CD4-positive, alpha-beta T cell treated with Interferon gamma for 1 hour (primary cell): Measurements from ENCODE around the gene EFNB1.

Experiments used
- DNase-seq: peaks from one replicate; pipeline ENCODE4 v3.0.0-alpha.2; 2020

The EFNB1 gene

GRCh38 chrX:68827848-68828624, 785 bp upstream of the EFNB1 start:
- peak; percentile 71 for DNase-seq

GRCh38 chrX:68829582-68830418, 979 bp downstream of the EFNB1 start:
- no peak for DNase-seq

DNA sequence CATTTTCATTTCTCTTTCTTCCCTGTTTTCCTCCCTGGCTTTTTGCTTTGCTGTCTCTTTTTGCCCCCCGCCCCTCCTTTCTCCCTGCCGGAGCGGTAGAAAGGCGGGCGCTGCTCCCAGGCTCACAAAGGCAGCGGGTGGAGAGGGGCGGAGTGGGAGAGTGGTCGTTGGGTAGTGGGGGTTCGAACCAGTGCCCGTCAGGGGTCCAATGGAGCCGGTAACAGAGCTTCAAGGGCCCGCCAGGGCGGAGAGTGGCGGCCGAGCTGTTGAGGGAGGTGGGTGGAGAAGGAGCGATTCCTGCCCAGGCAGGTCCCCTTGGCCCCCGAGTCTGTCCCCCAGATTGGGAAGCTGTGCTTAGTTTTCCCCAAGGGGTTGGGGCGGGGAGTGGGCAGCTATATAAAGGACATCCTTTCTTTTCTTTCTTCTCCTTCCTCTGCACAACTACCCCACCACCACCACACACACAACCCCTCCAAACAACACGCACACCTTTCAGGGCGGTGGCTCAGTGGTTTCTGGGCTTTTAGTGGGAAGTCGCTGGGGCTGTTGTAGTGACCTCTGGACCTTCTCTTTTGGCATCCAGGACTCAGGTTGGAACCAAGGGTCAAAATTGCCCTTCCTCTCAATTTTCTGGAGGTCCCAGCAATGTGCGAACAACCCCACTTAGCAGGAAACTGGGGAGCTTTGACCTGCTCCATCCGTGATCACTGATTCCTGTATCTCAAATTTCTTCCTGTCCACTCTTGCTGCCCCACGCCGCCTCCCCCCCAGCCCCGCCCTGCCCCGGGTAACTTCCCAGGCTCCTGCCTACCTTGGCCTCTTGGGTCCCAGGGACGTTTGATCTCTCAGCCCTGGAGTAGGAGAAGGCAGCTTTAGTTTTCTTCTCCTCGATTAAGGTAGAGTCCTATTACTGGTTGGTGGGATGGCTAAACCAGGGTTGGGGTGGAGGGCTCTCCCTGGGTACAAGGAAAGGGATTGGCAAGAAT, 1.9 kb downstream of the EFNB1 start:
- no peak for DNase-seq

DNA sequence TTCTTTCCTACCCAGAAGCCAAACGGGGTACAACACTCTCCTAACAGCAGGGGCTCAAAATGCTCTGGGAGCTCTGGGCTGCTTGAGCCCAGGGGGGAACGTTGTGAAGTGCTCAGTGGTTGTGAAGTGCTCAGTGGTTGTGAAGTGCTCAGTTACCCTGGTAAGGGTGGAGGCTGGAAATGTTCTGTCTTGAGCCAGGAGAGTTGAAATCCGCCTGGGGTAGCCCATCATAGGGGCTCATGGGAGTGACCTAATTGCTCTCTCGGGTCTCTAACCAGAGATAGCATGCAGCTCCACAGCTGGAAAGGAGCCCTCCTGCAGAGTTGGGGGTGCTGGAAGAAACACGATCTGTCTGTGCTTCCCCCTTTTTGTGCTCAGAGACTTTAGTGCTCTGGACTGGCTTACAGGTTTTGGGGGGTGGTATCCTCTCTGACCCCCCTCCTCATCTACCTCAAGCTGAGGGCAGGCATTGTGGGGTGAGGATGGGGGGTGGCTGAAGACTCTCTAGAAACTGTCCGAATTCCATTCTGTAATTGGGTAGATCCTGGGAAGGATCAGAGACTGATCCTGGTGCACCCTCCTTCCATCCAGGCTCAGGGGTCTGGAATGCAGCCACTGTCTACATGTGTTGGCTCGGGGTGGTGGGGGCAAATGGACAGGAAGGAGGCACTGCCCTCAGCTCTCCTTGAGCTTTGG, 2.7 kb downstream of the EFNB1 start:
- no peak for DNase-seq

DNA sequence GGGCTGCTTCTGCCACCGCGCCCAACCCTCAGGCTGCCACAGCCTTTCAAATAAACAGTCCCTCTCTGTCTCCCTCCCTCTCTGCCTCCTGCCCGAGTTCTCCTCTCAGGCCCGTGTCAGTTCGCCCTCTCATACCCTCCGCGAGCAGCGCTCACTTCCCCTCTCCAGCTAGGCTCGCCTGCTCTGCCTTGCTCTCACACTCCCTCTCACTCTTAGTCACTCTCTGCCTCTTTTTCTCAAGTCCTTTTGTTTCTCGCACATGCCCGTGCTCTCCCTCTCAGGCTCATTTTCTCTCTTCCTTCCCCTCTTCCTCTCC, 3.2 kb downstream of the EFNB1 start:
- DNase-seq, result peak; percentile 20

- no peak for DNase-seq
Measured at GRCh38 chrX:68832516-68833447, 4.0 kb downstream of the EFNB1 start.

- no peak for DNase-seq
Measured at GRCh38 chrX:68833448-68833805, 4.6 kb downstream of the EFNB1 start.

- no peak for DNase-seq
Measured at GRCh38 chrX:68833855-68834331, 5.1 kb downstream of the EFNB1 start.

DNA sequence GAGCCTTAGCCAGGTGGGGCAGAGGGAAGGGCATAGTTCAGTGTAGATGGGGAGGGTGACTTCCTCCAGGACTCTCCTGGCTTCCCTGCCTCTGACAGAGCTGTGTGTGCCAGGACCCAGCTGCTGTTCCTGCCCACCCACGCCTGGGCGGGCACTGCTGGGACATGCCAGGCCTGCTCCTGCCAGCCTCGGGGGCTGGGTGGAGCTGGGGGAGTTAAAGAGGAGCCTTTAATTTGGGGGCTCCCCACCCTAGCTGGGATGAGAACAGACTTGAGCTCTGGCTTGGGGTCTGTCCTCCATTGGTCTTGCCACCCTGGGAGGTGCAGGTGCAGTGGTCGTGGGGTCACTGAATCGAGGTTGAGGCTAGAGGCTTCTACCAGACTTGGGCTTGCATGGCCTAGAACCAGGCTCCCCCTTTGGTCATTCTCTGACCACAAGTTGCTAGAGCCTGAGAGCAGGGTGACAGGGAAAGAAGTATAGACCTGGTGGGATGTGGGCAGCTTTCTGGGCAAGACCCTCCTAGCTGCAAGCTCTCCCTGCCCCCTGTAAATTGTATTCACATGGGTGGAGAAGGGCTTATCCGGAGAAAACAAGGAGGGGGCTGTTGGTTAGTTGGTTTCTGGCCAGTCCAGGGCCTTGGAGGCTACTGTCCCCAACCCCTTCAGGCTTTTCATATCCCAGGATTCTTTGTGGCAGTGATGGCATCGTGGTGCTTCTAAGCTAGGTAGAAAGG, 5.7 kb downstream of the EFNB1 start:
- DNase-seq, result no peak

DNA sequence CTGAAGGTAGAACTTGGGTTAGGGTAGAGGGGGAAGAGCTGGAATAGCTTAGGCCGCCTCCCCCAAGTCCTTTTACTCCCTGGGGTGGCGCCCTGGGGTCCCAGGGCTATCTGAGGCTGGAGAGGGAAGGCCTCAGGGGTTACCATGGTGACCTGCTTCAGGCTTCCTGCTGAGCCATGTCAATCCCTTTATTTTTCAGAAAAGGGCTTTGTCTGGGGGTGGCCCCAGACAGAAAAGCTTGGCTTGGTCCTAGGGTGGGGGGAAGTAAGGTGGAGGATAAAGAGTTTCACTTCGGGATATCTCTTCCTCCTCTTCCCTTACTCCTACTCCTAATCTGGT, 6.3 kb downstream of the EFNB1 start:
- DNase-seq, result no peak

DNA sequence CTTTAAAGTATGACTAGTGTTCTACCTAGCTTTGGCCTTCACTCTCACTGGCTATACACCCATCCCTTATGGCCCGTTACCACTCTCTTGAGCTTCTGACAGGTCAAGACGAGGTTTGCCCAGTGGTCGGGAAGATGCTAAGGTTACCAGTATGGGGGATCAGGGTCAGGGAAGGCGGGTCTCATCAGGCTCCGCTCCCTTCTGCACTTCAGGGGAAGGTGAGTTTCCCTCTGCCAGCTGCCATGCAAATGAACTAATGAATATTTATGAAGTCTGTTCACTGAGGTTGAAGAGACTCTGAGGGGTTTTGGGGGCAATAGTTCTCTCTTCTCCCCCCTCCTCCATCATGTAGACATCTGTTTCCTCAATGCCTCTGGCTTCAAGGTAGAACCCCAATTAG, 6.6 kb downstream of the EFNB1 start:
- no peak for DNase-seq

DNA sequence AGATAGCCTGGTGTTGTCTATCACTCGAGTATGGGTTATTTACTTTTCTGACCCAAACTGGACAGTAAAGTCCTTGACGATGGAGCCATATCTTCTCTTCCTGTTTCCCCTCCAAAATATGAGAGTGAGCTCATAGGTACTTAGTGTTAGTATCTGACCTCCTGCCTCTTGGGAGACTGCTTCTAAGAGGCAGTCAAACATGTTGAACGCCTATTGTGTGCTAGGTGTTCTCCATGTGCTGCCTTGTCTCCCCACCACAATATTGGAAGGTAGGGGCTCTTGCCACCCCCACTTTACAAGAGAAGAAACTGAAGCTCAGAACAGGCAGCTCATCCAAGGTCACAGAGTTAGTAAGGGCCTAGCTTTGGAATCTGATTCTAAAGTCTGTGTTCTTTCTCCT, 8.3 kb downstream of the EFNB1 start:
- DNase-seq, result no peak

DNA sequence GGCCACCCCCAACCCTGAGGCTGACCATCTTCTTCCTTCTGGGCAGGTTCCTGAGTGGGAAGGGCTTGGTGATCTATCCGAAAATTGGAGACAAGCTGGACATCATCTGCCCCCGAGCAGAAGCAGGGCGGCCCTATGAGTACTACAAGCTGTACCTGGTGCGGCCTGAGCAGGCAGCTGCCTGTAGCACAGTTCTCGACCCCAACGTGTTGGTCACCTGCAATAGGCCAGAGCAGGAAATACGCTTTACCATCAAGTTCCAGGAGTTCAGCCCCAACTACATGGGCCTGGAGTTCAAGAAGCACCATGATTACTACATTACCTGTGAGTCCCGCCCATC, 9.7 kb downstream of the EFNB1 start:
- no peak for DNase-seq

GRCh38 chrX:68839771-68840170, 10.9 kb downstream of the EFNB1 start:
- no peak for DNase-seq

- DNase-seq, result no peak
Measured at GRCh38 chrX:68840256-68840655, 11.4 kb downstream of the EFNB1 start.

GRCh38 chrX:68841251-68842049, 12.6 kb downstream of the EFNB1 start:
- no peak for DNase-seq

DNA sequence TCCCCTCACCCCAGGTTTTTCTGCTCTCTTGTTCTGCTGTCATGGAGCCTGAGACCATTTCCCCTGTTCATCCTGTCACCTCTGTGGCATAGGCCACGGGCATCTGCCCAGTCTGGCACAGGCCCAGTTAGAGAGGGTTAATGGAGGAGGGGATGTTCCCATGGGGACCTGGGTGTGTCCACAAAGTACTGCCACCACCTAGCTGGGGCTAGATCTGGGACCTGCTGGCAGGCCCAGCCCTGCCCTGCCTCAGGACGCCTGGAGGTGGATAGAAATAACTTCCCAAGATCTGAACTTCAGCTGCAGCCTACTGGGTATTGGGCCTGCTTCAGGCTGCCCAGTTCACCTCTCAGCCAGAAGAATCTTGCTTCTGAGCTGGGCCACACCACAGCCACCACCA, 13.5 kb downstream of the EFNB1 start:
- no peak for DNase-seq

DNA sequence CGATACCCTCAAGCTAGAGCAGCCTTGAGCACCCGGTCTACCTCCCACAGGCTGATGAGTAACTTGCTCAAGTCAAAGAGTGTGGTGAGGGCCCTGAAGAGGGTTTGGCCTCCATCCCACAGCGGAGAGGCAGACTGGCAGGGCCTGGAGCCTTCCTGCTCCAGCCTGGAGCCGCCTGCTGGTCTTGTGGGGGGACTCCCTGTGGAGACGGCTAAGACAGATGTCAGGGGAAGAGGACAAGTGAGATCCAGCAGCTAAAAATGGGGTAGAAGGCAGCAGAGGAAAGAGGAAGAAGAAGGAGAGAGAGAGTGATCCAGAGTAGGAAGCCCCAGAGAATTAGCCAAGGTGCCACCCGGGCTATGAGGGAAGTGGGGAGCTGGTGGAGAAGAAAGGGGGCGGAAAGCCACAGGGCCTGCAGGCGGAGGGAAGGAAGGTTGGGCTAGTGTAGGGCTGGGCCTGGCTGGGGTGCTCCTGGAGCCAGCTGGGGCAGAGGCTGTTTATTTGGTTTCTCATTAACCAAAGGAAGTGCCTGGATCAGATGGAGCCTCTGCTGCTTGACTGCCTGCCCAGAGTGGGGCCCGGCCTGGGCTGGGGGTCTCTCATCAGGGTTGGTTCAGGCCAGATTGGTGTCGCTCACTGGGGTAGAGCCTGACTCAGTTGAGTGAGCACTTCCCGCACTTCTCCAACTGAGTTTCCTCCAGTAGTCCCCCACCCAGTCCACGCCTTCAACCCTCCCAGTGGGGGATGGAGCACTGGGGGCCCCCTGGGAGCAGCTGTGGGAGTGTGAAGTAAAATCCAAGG, 14.2 kb downstream of the EFNB1 start:
- DNase-seq, result no peak

GRCh38 chrX:68843992-68844391, 15.2 kb downstream of the EFNB1 start:
- no peak for DNase-seq
